PC-3 (cell line): Measurements from ENCODE around the gene GZMH. TPM values are rescaled to one million over a fixed set of nuclear protein-coding genes. Genes with fewer than 3 reads are reported as not detected.

Experiments
- ATAC-seq: fragments of 200-7000 bp; cut with Tn5 transposase; 2 replicates; pipeline ENCODE4 v1.9.1; 2020; ENCODE audit warnings: mild to moderate bottlenecking, moderate library complexity
- BruUV-seq: library from RNA; stranded (reverse); fragments of 400-500 nt; replicated peaks from 2 replicates; lab custom pipeline; 2021; lab: Mats Ljungman, UMichigan
- CTCF ChIA-PET: fragments of 300-600 bp; sonication (Branson Sonifier 250); formaldehyde crosslinking; loops from one replicate; lab custom pipeline; 2022; ENCODE audit warnings: antibody characterized with exemption; lab: Charles Lee
- POLR2A ChIA-PET: fragments of 300-600 bp; sonication (Branson Sonifier 250); formaldehyde crosslinking; loops from one replicate; lab custom pipeline; 2022; ENCODE audit warnings: antibody characterized with exemption; ENCODE audit not compliant: unreplicated experiment; lab: Charles Lee
- DNase-seq: peaks from one replicate; pipeline ENCODE4 v3.0.0-alpha.2; 2015
- H2AFZ ChIP-seq: fragments of 300-600 bp; sonication (generic); 2 replicates; pipeline ENCODE4 v1.6.0; 2016; ENCODE audit warnings: antibody characterized with exemption, low read length
- H3F3A ChIP-seq: fragments of 300-600 bp; sonication (generic); one replicate; pipeline ENCODE4 v1.6.0; 2017; ENCODE audit warnings: antibody characterized with exemption, low read length, control low read depth, mild to moderate bottlenecking; ENCODE audit not compliant: unreplicated experiment
- H3K27ac ChIP-seq: fragments of 300-600 bp; sonication (generic); 2 replicates; pipeline ENCODE4 v1.5.1; 2016; ENCODE audit warnings: mild to moderate bottlenecking, low read length
- H3K27me3 ChIP-seq: fragments of 300-600 bp; sonication (generic); 2 replicates; pipeline ENCODE4 v1.6.1; 2016; ENCODE audit warnings: low read length, mixed read lengths
- H3K36me3 ChIP-seq: fragments of 300-600 bp; sonication (generic); 2 replicates; pipeline ENCODE4 v1.6.1; 2016; ENCODE audit warnings: low read depth, mixed run types, low read length, mixed read lengths
- H3K4me1 ChIP-seq: fragments of 300-600 bp; sonication (generic); 2 replicates; pipeline ENCODE4 v1.5.1; 2016; ENCODE audit warnings: low read length; ENCODE audit not compliant: insufficient read depth
- H3K4me2 ChIP-seq: fragments of 300-600 bp; sonication (generic); 2 replicates; pipeline ENCODE4 v1.6.0; 2016; ENCODE audit warnings: low read length
- H3K4me3 ChIP-seq: fragments of 300-600 bp; sonication (generic); 2 replicates; pipeline ENCODE4 v1.5.1; 2016; ENCODE audit warnings: mild to moderate bottlenecking, low read length, mixed read lengths
- H3K79me2 ChIP-seq: fragments of 300-600 bp; sonication (generic); 2 replicates; pipeline ENCODE4 v1.6.1; 2017; ENCODE audit warnings: low read length, mixed read lengths
- H3K9ac ChIP-seq: fragments of 300-600 bp; sonication (generic); 2 replicates; pipeline ENCODE4 v1.6.0; 2016; ENCODE audit warnings: mild to moderate bottlenecking, low read length
- H3K9me2 ChIP-seq: fragments of 300-600 bp; sonication (generic); replicated peaks from 2 replicates; pipeline ENCODE4 v1.6.1; 2016; ENCODE audit warnings: mixed run types, low read length, mixed read lengths
- H3K9me3 ChIP-seq: fragments of 300-600 bp; sonication (generic); 2 replicates; pipeline ENCODE4 v1.6.1; 2016; ENCODE audit warnings: low read length, mixed read lengths
- H4K20me1 ChIP-seq: fragments of 300-600 bp; sonication (generic); 2 replicates; pipeline ENCODE4 v1.6.1; 2016; ENCODE audit warnings: low read length, mixed read lengths
- CTCF ChIP-seq: fragments of 300-600 bp; sonication (generic); conservative IDR thresholded peaks from 2 replicates; pipeline ENCODE4 v1.5.1; 2017; ENCODE audit warnings: antibody characterized with exemption, low read depth, mild to moderate bottlenecking, low read length
- EZH2 ChIP-seq: fragments of 300-600 bp; sonication (generic); IDR thresholded peaks from one replicate; pipeline ENCODE4 v1.6.1; 2017; ENCODE audit warnings: antibody characterized with exemption, mild to moderate bottlenecking, low read length; ENCODE audit not compliant: unreplicated experiment
- EZH2phosphoT487 ChIP-seq: fragments of 300-600 bp; sonication (generic); IDR thresholded peaks from 2 replicates; pipeline ENCODE4 v1.6.1; 2018; ENCODE audit warnings: mild to moderate bottlenecking, antibody characterized with exemption, low read length, borderline replicate concordance
- intact Hi-C: fragments of 100-400 bp; cut with micrococcal nuclease; formaldehyde crosslinking; loops from 2 replicates; pipeline ENCODE4 v1.9.0; 2023
- total RNA-seq: library from RNA; depleted of rRNA; stranded (reverse); fragments of >200 nt; gene quantifications from 2 replicates; pipeline ENCODE4 v1.2.3, GENCODE V29; 2014

Gene GZMH
- total RNA-seq, 1 experiment from 2014 or later: not detected

- ChIA-PET CTCF (no interaction called here), POLR2A (no interaction called here)
- Histone ChIP-seq H3K9ac (no peak overlapping the region), H3K27ac (no peak overlapping the region), H3K4me3 (no peak overlapping the region), H3K4me2 (no peak overlapping the region), H2AFZ (no peak overlapping the region), H3K9me2 (no peaks in the 10 kb centered on the region), H3K27me3 (peaks cover 12% of the 10 kb centered on the region; the same call in 1 of the 2 replicates), H4K20me1 (no peaks in the 10 kb centered on the region), H3K9me3 (no peaks in the 10 kb centered on the region), H3F3A (no peaks in the 10 kb centered on the region), H3K36me3 (no peaks in the 10 kb centered on the region), H3K79me2 (no peaks in the 10 kb centered on the region), H3K4me1 (0 out of 2 replicates have a peak, but pooled peaks cover 6% of the 10 kb centered on the region)
- TF ChIP-seq EZH2phosphoT487 (no peak), CTCF (no peak), EZH2 (no peak)
- DNase-seq (no peak), ATAC-seq (no peak)
- intact Hi-C loops: no loop called here
- no TSS peak for BruUV-seq
These were observed 20.0 kb upstream of the GZMH start for GRCh38 chr14:24629521-24629920.

GRCh38 chr14:24613747-24614146 lies 4.3 kb upstream of the GZMH start:
- BruUV-seq: no TSS peak
- CTCF ChIA-PET: no interaction called here
- Histone ChIP-seq H4K20me1 (no peaks in the 10 kb centered on the region), H3K9ac (no peak overlapping the region), H3K4me1 (no peaks in the 10 kb centered on the region), H3K4me2 (no peak overlapping the region), H3F3A (no peaks in the 10 kb centered on the region), H3K36me3 (no peaks in the 10 kb centered on the region), H3K4me3 (no peak overlapping the region), H3K9me3 (no peaks in the 10 kb centered on the region), H3K27ac (no peak overlapping the region), H3K27me3 (no peaks in the 10 kb centered on the region), H3K79me2 (no peaks in the 10 kb centered on the region), H3K9me2 (no peaks in the 10 kb centered on the region), H2AFZ (no peak overlapping the region)
- intact Hi-C loops: no loop called here
- DNase-seq (no peak), ATAC-seq (no peak)
- TF ChIP-seq EZH2phosphoT487: no peak
- TF ChIP-seq CTCF: no peak
- no peak for TF ChIP-seq EZH2
- POLR2A ChIA-PET: no interaction called here

GRCh38 chr14:24613241-24613640 lies 3.8 kb upstream of the GZMH start:
- POLR2A ChIA-PET: no interaction called here
- H3K4me1 ChIP-seq: no peaks in the 10 kb centered on the region
- intact Hi-C loops: no loop called here
- H3K79me2 ChIP-seq: no peaks in the 10 kb centered on the region
- no peaks in the 10 kb centered on the region for H3K27me3 ChIP-seq
- no peak for ATAC-seq
- TF ChIP-seq EZH2phosphoT487: no peak
- no peak for TF ChIP-seq CTCF
- TF ChIP-seq EZH2: no peak
- H4K20me1 ChIP-seq: no peaks in the 10 kb centered on the region
- CTCF ChIA-PET: no interaction called here
- H2AFZ ChIP-seq: no peak overlapping the region
- no peak for DNase-seq
- no peak overlapping the region for H3K4me3 ChIP-seq
- no peak overlapping the region for H3K9ac ChIP-seq
- no peak overlapping the region for H3K27ac ChIP-seq
- H3K4me2 ChIP-seq: no peak overlapping the region
- H3K36me3 ChIP-seq: no peaks in the 10 kb centered on the region
- H3F3A ChIP-seq: no peaks in the 10 kb centered on the region
- no peaks in the 10 kb centered on the region for H3K9me3 ChIP-seq
- H3K9me2 ChIP-seq: no peaks in the 10 kb centered on the region
- BruUV-seq: no TSS peak
